DND-41 (cell line): ENCODE measurements around the gene TIGIT.

Experiments
- ATAC-seq: fragments of 200-7000 bp; cut with Tn5 transposase; 3 replicates; pipeline ENCODE4 v1.9.1; 2021; ENCODE audit warnings: low read depth; ENCODE audit not compliant: insufficient read depth
- DNase-seq: peaks from one replicate; pipeline ENCODE4 v3.0.0-alpha.2; 2020
- H2AFZ ChIP-seq: 2 replicates; pipeline ENCODE4 v1.6.0; 2012; ENCODE audit warnings: low read depth, low read length
- H3K27ac ChIP-seq: 2 replicates; pipeline ENCODE4 v1.5.1; 2012; ENCODE audit warnings: low read length, inconsistent platforms
- H3K27me3 ChIP-seq: fragments of 200-600 bp; sonication (generic); 2 replicates; pipeline ENCODE4 v1.6.0; 2012; ENCODE audit warnings: low read length, mild to moderate bottlenecking, inconsistent platforms; ENCODE audit not compliant: insufficient read depth, poor library complexity
- H3K36me3 ChIP-seq: 2 replicates; pipeline ENCODE4 v1.5.1; 2012; ENCODE audit warnings: low read length, inconsistent platforms; ENCODE audit not compliant: insufficient read depth
- H3K4me1 ChIP-seq: 2 replicates; pipeline ENCODE4 v1.5.1; 2012; ENCODE audit warnings: mild to moderate bottlenecking, low read length; ENCODE audit not compliant: insufficient read depth
- H3K4me2 ChIP-seq: 2 replicates; pipeline ENCODE4 v1.6.0; 2012; ENCODE audit warnings: mild to moderate bottlenecking, moderate library complexity, low read length, inconsistent platforms; ENCODE audit not compliant: insufficient read depth
- H3K4me3 ChIP-seq, 2 experiments: fragments of 200-600 bp in 1 of 2; shearing (Covaris generic) in 1 of 2; 2 replicates each; pipeline ENCODE4 v1.5.1; 2012 to 2016; ENCODE audit warnings: inconsistent platforms in 2 of 2, low read length in 2 of 2, mild to moderate bottlenecking in 2 of 2, low read depth in 1 of 2, moderate library complexity in 1 of 2
- H3K79me2 ChIP-seq: 2 replicates; pipeline ENCODE4 v1.6.0; 2012; ENCODE audit warnings: low read length, inconsistent platforms; ENCODE audit not compliant: insufficient read depth
- H3K9ac ChIP-seq: 2 replicates; pipeline ENCODE4 v1.6.0; 2012; ENCODE audit warnings: low read depth, mild to moderate bottlenecking, inconsistent platforms, low read length, moderate library complexity
- H3K9me3 ChIP-seq: 2 replicates; pipeline ENCODE4 v1.5.1; 2012; ENCODE audit warnings: low read length, moderate library complexity, mild to moderate bottlenecking, inconsistent platforms; ENCODE audit not compliant: insufficient read depth, severe bottlenecking
- H4K20me1 ChIP-seq: 2 replicates; pipeline ENCODE4 v1.6.0; 2012; ENCODE audit warnings: low read length; ENCODE audit not compliant: insufficient read depth
- CTCF ChIP-seq: IDR thresholded peaks from 2 replicates; pipeline ENCODE4 v1.5.1; 2012; ENCODE audit warnings: borderline replicate concordance, low read length, moderate library complexity, mild to moderate bottlenecking; ENCODE audit not compliant: poor library complexity, severe bottlenecking; ENCODE audit errors: extremely low read depth
- EZH2 ChIP-seq: IDR thresholded peaks from 3 replicates; pipeline ENCODE4 v1.6.1; 2012; ENCODE audit warnings: borderline replicate concordance, low read depth, mild to moderate bottlenecking, moderate library complexity, low read length, inconsistent platforms; ENCODE audit not compliant: severe bottlenecking

Gene TIGIT

GRCh38 chr3:114351822-114352145 lies 58.0 kb downstream of the TIGIT start:
- no peaks in the 10 kb centered on the region for H3K27me3 ChIP-seq
- no peak for DNase-seq
- H3K9me3 ChIP-seq, result no peaks in the 10 kb centered on the region
- no peaks in the 10 kb centered on the region for H3K79me2 ChIP-seq
- peaks cover 13% of the 10 kb centered on the region; the same call in 1 of the 2 replicates for H3K36me3 ChIP-seq
- no peaks in the 10 kb centered on the region for H4K20me1 ChIP-seq
- H3K4me1 ChIP-seq, result no peaks in the 10 kb centered on the region
- H2AFZ ChIP-seq, result no peak overlapping the region
- no peak overlapping the region for H3K27ac ChIP-seq
- ATAC-seq, result no peak
- H3K4me2 ChIP-seq, result no peak overlapping the region
- TF ChIP-seq EZH2 (no peak), CTCF (no peak)
- no peak overlapping the region for H3K9ac ChIP-seq
- H3K4me3 ChIP-seq, result no peak overlapping the region

GRCh38 chr3:114355653-114356052 lies 61.8 kb downstream of the TIGIT start:
- no peaks in the 10 kb centered on the region for H3K79me2 ChIP-seq
- H3K36me3 ChIP-seq, result peaks cover 13% of the 10 kb centered on the region; the same call in 1 of the 2 replicates
- no peak overlapping the region for H3K4me2 ChIP-seq
- H4K20me1 ChIP-seq, result no peaks in the 10 kb centered on the region
- TF ChIP-seq CTCF, result no peak
- no peak for TF ChIP-seq EZH2
- no peaks in the 10 kb centered on the region for H3K9me3 ChIP-seq
- no peak overlapping the region for H3K27ac ChIP-seq
- no peak overlapping the region for H2AFZ ChIP-seq
- no peak overlapping the region for H3K4me3 ChIP-seq
- H3K9ac ChIP-seq, result no peak overlapping the region
- H3K4me1 ChIP-seq, result no peaks in the 10 kb centered on the region
- ATAC-seq (no peak), DNase-seq (no peak)
- no peaks in the 10 kb centered on the region for H3K27me3 ChIP-seq

GRCh38 chr3:114356066-114356465 lies 62.2 kb downstream of the TIGIT start:
- Histone ChIP-seq H3K79me2 (no peaks in the 10 kb centered on the region), H4K20me1 (no peaks in the 10 kb centered on the region), H3K27ac (no peak overlapping the region), H3K4me3 (no peak overlapping the region), H3K9me3 (no peaks in the 10 kb centered on the region), H3K4me2 (no peak overlapping the region), H3K9ac (no peak overlapping the region), H2AFZ (no peak overlapping the region), H3K36me3 (peaks cover 9% of the 10 kb centered on the region; the same call in 1 of the 2 replicates), H3K4me1 (no peaks in the 10 kb centered on the region), H3K27me3 (no peaks in the 10 kb centered on the region)
- no peak for DNase-seq
- TF ChIP-seq CTCF (no peak), EZH2 (no peak)
- ATAC-seq, result no peak

- H3K9me3 ChIP-seq, result no peaks in the 10 kb centered on the region
- H3K4me2 ChIP-seq, result no peak overlapping the region
- H3K27me3 ChIP-seq, result no peaks in the 10 kb centered on the region
- no peaks in the 10 kb centered on the region for H3K4me1 ChIP-seq
- peaks cover 4% of the 10 kb centered on the region; the same call in 1 of the 2 replicates for H3K36me3 ChIP-seq
- H3K4me3 ChIP-seq, result no peak overlapping the region
- no peaks in the 10 kb centered on the region for H4K20me1 ChIP-seq
- TF ChIP-seq EZH2, result no peak
- no peak for TF ChIP-seq CTCF
- H3K79me2 ChIP-seq, result no peaks in the 10 kb centered on the region
- H2AFZ ChIP-seq, result no peak overlapping the region
- ATAC-seq (no peak), DNase-seq (no peak)
- no peak overlapping the region for H3K27ac ChIP-seq
- no peak overlapping the region for H3K9ac ChIP-seq
Observed at GRCh38 chr3:114356525-114356924, 62.7 kb downstream of the TIGIT start.
